Lung (tissue), 13 donors: ENCODE results near the gene CEP57. TPM values are rescaled to one million over a fixed set of nuclear protein-coding genes. Genes with fewer than 3 reads are reported as not detected.
"Not testable (repeated sequence)": the region's sequence is repeated elsewhere in the genome, so short reads cannot be mapped to it uniquely, and the experiment has no call there.

Experiments
- ATAC-seq: fragments of 200-7000 bp; cut with Tn5 transposase; one replicate; pipeline ENCODE4 v1.9.1; 2020; ENCODE audit warnings: moderate number of reproducible peaks; ENCODE audit not compliant: insufficient read depth, low FRiP score
- DNase-seq, 3 donors: peaks; one replicate each; pipeline ENCODE4 v3.0.0-alpha.2; 2013 to 2017
- H3K27ac ChIP-seq, 2 donors: one replicate each; pipeline ENCODE4 v1.5.1; 2013; ENCODE audit warnings: mild to moderate bottlenecking in 2 of 2, moderate library complexity in 2 of 2, control low read depth in 1 of 2, inconsistent platforms in 1 of 2, low read depth in 1 of 2, low read length in 1 of 2
- H3K27me3 ChIP-seq, 3 donors: one replicate each; pipeline ENCODE4 v1.5.1; 2013; ENCODE audit warnings: low read length in 2 of 3; ENCODE audit not compliant: control insufficient read depth in 3 of 3, insufficient read depth in 3 of 3
- H3K36me3 ChIP-seq, 4 donors: one replicate each; pipeline ENCODE4 v1.5.1; 2013; ENCODE audit warnings: low read length in 4 of 4, mild to moderate bottlenecking in 1 of 4, moderate library complexity in 1 of 4; ENCODE audit not compliant: control insufficient read depth in 4 of 4, insufficient read depth in 4 of 4
- H3K4me1 ChIP-seq, 5 donors: one replicate each; pipeline ENCODE4 v1.5.1; 2013; ENCODE audit warnings: low read length in 5 of 5, mild to moderate bottlenecking in 2 of 5, moderate library complexity in 1 of 5; ENCODE audit not compliant: control insufficient read depth in 5 of 5, insufficient read depth in 5 of 5
- H3K4me3 ChIP-seq: one replicate; pipeline ENCODE4 v1.5.1; 2013; ENCODE audit warnings: mild to moderate bottlenecking, control low read depth, moderate library complexity
- H3K9ac ChIP-seq, 2 donors: one replicate each; pipeline ENCODE4 v1.5.1; 2013; ENCODE audit warnings: low read length in 2 of 2, control low read depth in 1 of 2; ENCODE audit not compliant: insufficient read depth in 1 of 2
- H3K9me3 ChIP-seq, 4 donors: one replicate each; pipeline ENCODE4 v1.5.1; 2013; ENCODE audit warnings: low read length in 3 of 4, mild to moderate bottlenecking in 1 of 4, moderate library complexity in 1 of 4; ENCODE audit not compliant: control insufficient read depth in 4 of 4, insufficient read depth in 3 of 4
- CTCF ChIP-seq: IDR thresholded peaks from 2 replicates; pipeline ENCODE4 v1.5.1; 2012; ENCODE audit warnings: mild to moderate bottlenecking; ENCODE audit errors: control extremely low read depth, extremely low read depth
- WGBS, 2 donors: extraction: QIAGEN DNeasy Blood & Tissue Kit; methylation state at CpG; one replicate each; pipeline ENCODE4 v1.1.7; 2013; 5-methylcytosine and 5-hydroxymethylcytosine counted together
- polyA plus RNA-seq, 2 donors: library from polyadenylated mRNA; stranded (reverse); fragments of 200-250 nt; gene quantifications; one replicate each; pipeline ENCODE4 v1.2.1, GENCODE V29; 2013
- small RNA-seq: library from RNA; depleted of rRNA; stranded (forward); fragments of <200 nt; gene quantifications from one replicate; pipeline ENCODE3, GENCODE V24; 2014; ENCODE audit warnings: low replicate concordance
- total RNA-seq, 2 donors: library from RNA; depleted of rRNA in 1 of 2; stranded (reverse); fragments of >200 nt in 1 of 2; gene quantifications; one replicate each; pipeline ENCODE4 v1.2.1, GENCODE V29; 2014 to 2021
- donor health status: control.
- donor health status: control.
- donor health status: Bipolar disorder and iron deficiency.
- donor health status: healthy.
- donor health status: DM: yes; HTN: yes; CAD: no.

Gene CEP57
- total and polyA plus RNA-seq, 4 donors = 11.3 to 88.8 (median 22.5) TPM

- H3K9ac ChIP-seq = no peak overlapping the region
- no peaks in the 10 kb centered on the region for H3K27me3 ChIP-seq
- TF ChIP-seq CTCF = no peak
- no peaks in the 10 kb centered on the region for H3K9me3 ChIP-seq
- WGBS, 2 donors = 93 to 98% methylated on average over 2 of the region's 2 CpGs
- ATAC-seq (no peak), DNase-seq (no peak)
- no peak overlapping the region for H3K27ac ChIP-seq
- no peak overlapping the region for H3K4me3 ChIP-seq
- peaks cover 2 to 14% (median 8%) of the 10 kb centered on the region in 4 donors for H3K36me3 ChIP-seq
- no peaks in the 10 kb centered on the region for H3K4me1 ChIP-seq
These were observed 73.3 kb downstream of the CEP57 start for GRCh38 chr11:95863486-95864140.

- no peak for TF ChIP-seq CTCF
These were observed 76.8 kb downstream of the CEP57 start for GRCh38 chr11:95867105-95867504.

GRCh38 chr11:95870877-95871276 lies 80.6 kb downstream of the CEP57 start:
- not testable (repeated sequence) for H3K27ac ChIP-seq, ATAC-seq, DNase-seq, H3K27me3 ChIP-seq, H3K9me3 ChIP-seq, H3K4me3 ChIP-seq, H3K4me1 ChIP-seq, H3K9ac ChIP-seq, H3K36me3 ChIP-seq
- WGBS, 2 donors = 80 to 90% methylated on average over 3 of the region's 3 CpGs

More at GRCh38 chr11:95867105-95867504, 76.8 kb downstream of the CEP57 start:
- Histone ChIP-seq H3K9ac (no peak overlapping the region), H3K4me3 (no peak overlapping the region), H3K9me3 (no peaks in the 10 kb centered on the region), H3K4me1 (no peaks in the 10 kb centered on the region), H3K27ac (no peak overlapping the region), H3K36me3 (peaks cover 0 to 7% (median 3%) of the 10 kb centered on the region in 4 donors), H3K27me3 (no peaks in the 10 kb centered on the region)
- 54 to 77% methylated on average over 6 of the region's 6 CpGs for WGBS, 2 donors
- ATAC-seq (no peak), DNase-seq (no peak)

- Histone ChIP-seq H3K36me3 (peaks cover 0 to 13% (median 2%) of the 10 kb centered on the region in 4 donors), H3K27me3 (no peaks in the 10 kb centered on the region), H3K4me3 (no peak overlapping the region), H3K4me1 (no peaks in the 10 kb centered on the region), H3K9ac (no peak overlapping the region), H3K27ac (no peak overlapping the region), H3K9me3 (no peaks in the 10 kb centered on the region)
- TF ChIP-seq CTCF = no peak
- ATAC-seq (no peak), DNase-seq (no peak)
- WGBS, 2 donors = 82 to 85% methylated on average over 2 of the region's 2 CpGs
These were observed 87.0 kb downstream of the CEP57 start for GRCh38 chr11:95877291-95877690.

Small RNA genes lying within 50 kb of the gene (small RNA-seq; reads per million reads assigned to genes)
- gene RNA5SP345 = not detected

Other genes with a start within 250 kb of the CEP57 start
- gene FAM76B, start 716 bp upstream of the CEP57 start, total RNA-seq = 10 to 100 TPM; 20.0 to 54.0 TPM
- 10 to 100 TPM; 10.2 to 14.0 TPM for gene FAM76B, start 716 bp upstream of the CEP57 start, polyA plus RNA-seq
- gene MTMR2, start 133.6 kb downstream of the CEP57 start, total RNA-seq = 10 to 100 TPM; 33.6 to 53.7 TPM
- gene MTMR2, start 133.6 kb downstream of the CEP57 start, polyA plus RNA-seq = 10 to 100 TPM; 11.6 to 15.1 TPM